ENCODE data around the gene ADAM12. TPM values are rescaled to one million over a fixed set of nuclear protein-coding genes. Genes with fewer than 3 reads are reported as not detected.

Gene ADAM12
- total RNA-seq, 2 experiments from 2014 or later: 1.2 to 1.5 TPM

- ChIA-PET POLR2A (no interaction called here), CTCF (no interaction called here)
- DNase-seq (no peak), ATAC-seq (ENCODE audit: poor library complexity) (no peak)
- intact Hi-C loops (cut with DNase I, micrococcal nuclease): no loop called here
- Histone ChIP-seq H3K9me3 (ENCODE audit: control insufficient read depth in 1 of 2, insufficient read depth in 1 of 2, low read length in 2 of 2) (peaks cover 0 to 31% of the 10 kb centered on the region in 2 experiments), H3K36me3 (ENCODE audit: insufficient read depth, low read length) (no peaks in the 10 kb centered on the region), H3K27ac (ENCODE audit: low read depth in 1 of 2, low read length in 2 of 2) (no peak overlapping the region), H3K4me3 (ENCODE audit: low read length) (no peak overlapping the region), H3K27me3 (ENCODE audit: control insufficient read depth in 1 of 2, insufficient read depth in 2 of 2, low read length in 2 of 2) (no peaks in the 10 kb centered on the region), H3K4me1 (ENCODE audit: insufficient read depth, low read length) (no peaks in the 10 kb centered on the region)
- no peak overlapping the region for H3K27ac Mint-ChIP-seq
- no peak overlapping the region for H3K4me3 Mint-ChIP-seq
- H3K4me1 Mint-ChIP-seq (ENCODE audit: low read depth): no peaks in the 10 kb centered on the region
- TF ChIP-seq CTCF (IDR thresholded peaks at IDR 0.05): no peak
- peaks cover 4% of the 10 kb centered on the region for H3K9me3 Mint-ChIP-seq
- H3K27me3 Mint-ChIP-seq: no peaks in the 10 kb centered on the region
- H3K36me3 Mint-ChIP-seq (ENCODE audit: low read depth): no peaks in the 10 kb centered on the region
Measured at GRCh38 chr10:126255313-126255712, 133.0 kb downstream of the ADAM12 start.

- no peak for DNase-seq
- Histone ChIP-seq H3K36me3 (ENCODE audit: insufficient read depth, low read length) (no peaks in the 10 kb centered on the region), H3K9me3 (ENCODE audit: control insufficient read depth in 1 of 2, insufficient read depth in 1 of 2, low read length in 2 of 2) (peaks cover 0 to 36% of the 10 kb centered on the region in 2 experiments), H3K4me3 (ENCODE audit: low read length) (no peak overlapping the region), H3K27ac (ENCODE audit: low read depth in 1 of 2, low read length in 2 of 2) (no peak overlapping the region), H3K27me3 (ENCODE audit: control insufficient read depth in 1 of 2, insufficient read depth in 2 of 2, low read length in 2 of 2) (no peaks in the 10 kb centered on the region), H3K4me1 (ENCODE audit: insufficient read depth, low read length) (no peaks in the 10 kb centered on the region)
- intact Hi-C loops (cut with DNase I, micrococcal nuclease): no loop called here
- no peaks in the 10 kb centered on the region for H3K27me3 Mint-ChIP-seq
- ATAC-seq (ENCODE audit: poor library complexity): no peak
- CTCF ChIA-PET: no interaction called here
- H3K36me3 Mint-ChIP-seq (ENCODE audit: low read depth): no peaks in the 10 kb centered on the region
- no peak overlapping the region for H3K27ac Mint-ChIP-seq
- TF ChIP-seq CTCF (IDR thresholded peaks at IDR 0.05): no peak
- H3K9me3 Mint-ChIP-seq: peaks cover 4% of the 10 kb centered on the region
- H3K4me3 Mint-ChIP-seq: no peak overlapping the region
- POLR2A ChIA-PET: no interaction called here
- H3K4me1 Mint-ChIP-seq (ENCODE audit: low read depth): no peaks in the 10 kb centered on the region
Measured at GRCh38 chr10:126253611-126253998, 134.7 kb downstream of the ADAM12 start.

- Histone ChIP-seq H3K27ac (ENCODE audit: low read depth in 1 of 2, low read length in 2 of 2) (no peak overlapping the region), H3K4me3 (ENCODE audit: low read length) (no peak overlapping the region), H3K9me3 (ENCODE audit: control insufficient read depth in 1 of 2, insufficient read depth in 1 of 2, low read length in 2 of 2) (peaks cover 0 to 32% of the 10 kb centered on the region in 2 experiments), H3K27me3 (ENCODE audit: control insufficient read depth in 1 of 2, insufficient read depth in 2 of 2, low read length in 2 of 2) (no peaks in the 10 kb centered on the region), H3K36me3 (ENCODE audit: insufficient read depth, low read length) (no peaks in the 10 kb centered on the region), H3K4me1 (ENCODE audit: insufficient read depth, low read length) (no peaks in the 10 kb centered on the region)
- POLR2A ChIA-PET: no interaction called here
- no peak for TF ChIP-seq CTCF (IDR thresholded peaks at IDR 0.05)
- no peak for ATAC-seq (ENCODE audit: poor library complexity)
- H3K4me3 Mint-ChIP-seq: no peak overlapping the region
- H3K9me3 Mint-ChIP-seq: peaks cover 4% of the 10 kb centered on the region
- H3K4me1 Mint-ChIP-seq (ENCODE audit: low read depth): no peaks in the 10 kb centered on the region
- H3K27ac Mint-ChIP-seq: no peak overlapping the region
- intact Hi-C loops (cut with DNase I, micrococcal nuclease): no loop called here
- CTCF ChIA-PET: no interaction called here
- no peaks in the 10 kb centered on the region for H3K27me3 Mint-ChIP-seq
- DNase-seq: no peak
- H3K36me3 Mint-ChIP-seq (ENCODE audit: low read depth): no peaks in the 10 kb centered on the region
Measured at GRCh38 chr10:126252884-126253610, 135.2 kb downstream of the ADAM12 start.

Data from CD4-positive, alpha-beta T cell (primary cell).